ENCODE data around the gene LHFPL3. TPM values are rescaled to one million over a fixed set of nuclear protein-coding genes. Genes with fewer than 3 reads are reported as not detected.

Gene LHFPL3
- total RNA-seq, 4 donors from 2014 or later: not detected

- H3K36me3 ChIP-seq: no peaks in the 10 kb centered on the region
- no peak for DNase-seq (ENCODE audit: extremely low spot score)
- H3K27me3 ChIP-seq: no peaks in the 10 kb centered on the region
- H3K4me3 ChIP-seq: no peak overlapping the region
- H3K27ac ChIP-seq (replicated peaks in 1 of 4): no peak overlapping the region
- no peaks in the 10 kb centered on the region for H3K9me3 ChIP-seq
- peaks cover 3 to 8% (median 7%) of the 10 kb centered on the region in 4 donors for H3K4me1 ChIP-seq
- 87% methylated on average over 1 of the region's 1 CpG for WGBS
- TF ChIP-seq CTCF (IDR thresholded peaks at IDR 0.05) (no peak), POLR2AphosphoS5 (IDR thresholded peaks at IDR 0.05) (no peak), POLR2A (IDR thresholded peaks at IDR 0.05; ENCODE audit: low read depth) (no peak), EP300 (IDR thresholded peaks at IDR 0.05) (no peak)
- intact Hi-C loops (cut with DNase I): no loop called here
Observed at GRCh38 chr7:104929921-104930320, 601.5 kb downstream of the LHFPL3 start.

- DNase-seq (ENCODE audit: extremely low spot score): no peak
- H3K4me1 ChIP-seq: peaks cover 3 to 10% (median 7%) of the 10 kb centered on the region in 4 donors
- H3K4me3 ChIP-seq: no peak overlapping the region
- intact Hi-C loops (cut with DNase I): no loop called here
- WGBS: 58% methylated on average over 5 of the region's 5 CpGs
- no peaks in the 10 kb centered on the region for H3K9me3 ChIP-seq
- no peaks in the 10 kb centered on the region for H3K27me3 ChIP-seq
- H3K36me3 ChIP-seq: no peaks in the 10 kb centered on the region
- peak; percentile 6 to 36 for TF ChIP-seq POLR2AphosphoS5 (IDR thresholded peaks at IDR 0.05)
- TF ChIP-seq POLR2A (IDR thresholded peaks at IDR 0.05; ENCODE audit: low read depth): no peak
- H3K27ac ChIP-seq (replicated peaks in 1 of 4): no peak overlapping the region
Observed at GRCh38 chr7:104931181-104931781, 602.9 kb downstream of the LHFPL3 start.

- H3K4me3 ChIP-seq: no peak overlapping the region
- peaks cover 3 to 11% (median 7%) of the 10 kb centered on the region in 4 donors for H3K4me1 ChIP-seq
- H3K27me3 ChIP-seq: no peaks in the 10 kb centered on the region
- DNase-seq (ENCODE audit: extremely low spot score): no peak
- intact Hi-C loops (cut with DNase I): no loop called here
- H3K9me3 ChIP-seq: no peaks in the 10 kb centered on the region
- TF ChIP-seq POLR2AphosphoS5 (IDR thresholded peaks at IDR 0.05) (no peak), EP300 (IDR thresholded peaks at IDR 0.05) (no peak), POLR2A (IDR thresholded peaks at IDR 0.05; ENCODE audit: low read depth) (no peak), CTCF (IDR thresholded peaks at IDR 0.05) (no peak)
- no peak overlapping the region for H3K27ac ChIP-seq (replicated peaks in 1 of 4)
- 91% methylated on average over 9 of the region's 9 CpGs for WGBS
- no peaks in the 10 kb centered on the region for H3K36me3 ChIP-seq
Observed at GRCh38 chr7:104933022-104933421, 604.6 kb downstream of the LHFPL3 start.

- H3K27ac ChIP-seq (replicated peaks in 1 of 4): no peak overlapping the region
- no peak for DNase-seq (ENCODE audit: extremely low spot score)
- no peaks in the 10 kb centered on the region for H3K27me3 ChIP-seq
- WGBS: 78% methylated on average over 6 of the region's 6 CpGs
- no peak overlapping the region for H3K4me3 ChIP-seq
- H3K36me3 ChIP-seq: no peaks in the 10 kb centered on the region
- peaks cover 3 to 11% (median 7%) of the 10 kb centered on the region in 4 donors for H3K4me1 ChIP-seq
- intact Hi-C loops (cut with DNase I): no loop called here
- TF ChIP-seq POLR2AphosphoS5 (IDR thresholded peaks at IDR 0.05) (no peak), EP300 (IDR thresholded peaks at IDR 0.05) (no peak), POLR2A (IDR thresholded peaks at IDR 0.05; ENCODE audit: low read depth) (no peak), CTCF (IDR thresholded peaks at IDR 0.05) (no peak)
- H3K9me3 ChIP-seq: no peaks in the 10 kb centered on the region
Observed at GRCh38 chr7:104933521-104933988, 605.2 kb downstream of the LHFPL3 start.

GRCh38 chr7:104934665-104935064, 606.3 kb downstream of the LHFPL3 start:
- Histone ChIP-seq H3K9me3 (no peaks in the 10 kb centered on the region), H3K4me1 (peaks cover 3 to 11% (median 7%) of the 10 kb centered on the region in 4 donors), H3K27me3 (no peaks in the 10 kb centered on the region), H3K4me3 (no peak overlapping the region), H3K27ac (replicated peaks in 1 of 4) (no peak overlapping the region), H3K36me3 (no peaks in the 10 kb centered on the region)
- intact Hi-C loops (cut with DNase I): no loop called here
- TF ChIP-seq EP300 (IDR thresholded peaks at IDR 0.05): no peak
- no peak for TF ChIP-seq POLR2AphosphoS5 (IDR thresholded peaks at IDR 0.05)
- no peak for TF ChIP-seq POLR2A (IDR thresholded peaks at IDR 0.05; ENCODE audit: low read depth)
- TF ChIP-seq CTCF (IDR thresholded peaks at IDR 0.05): no peak
- 90% methylated on average over 7 of the region's 7 CpGs for WGBS
- no peak for DNase-seq (ENCODE audit: extremely low spot score)

Measured in esophagus muscularis mucosa (tissue), 4 donors.